Epithelial cell of proximal tubule (primary cell): ENCODE measurements around the gene C17orf107. TPM values are rescaled to one million over a fixed set of nuclear protein-coding genes. Genes with fewer than 3 reads are reported as not detected.
"Not testable (repeated sequence)": the region's sequence is repeated elsewhere in the genome, so short reads cannot be mapped to it uniquely, and the experiment has no call there.

Experiments used
- DNase-seq: peaks from one replicate; pipeline ENCODE4 v3.0.0-alpha.2; 2011; ENCODE audit warnings: low read depth
- H3K4me3 ChIP-seq: 2 replicates; pipeline ENCODE4 v1.5.1; 2011; ENCODE audit warnings: low read depth, mild to moderate bottlenecking, low read length
- total RNA-seq: library from RNA; depleted of rRNA; stranded (reverse); fragments of >200 nt; gene quantifications from 2 replicates; pipeline ENCODE4 v1.2.3, GENCODE V29; 2015
- TF ChIP-seq, protein P1 (sequence below): conservative IDR thresholded peaks from 2 replicates; pipeline ENCODE4 v1.5.1; 2012; ENCODE audit warnings: low read depth, mild to moderate bottlenecking, low read length

Gene C17orf107
- total RNA-seq, 1 donor from 2014 or later: 1.3 TPM

DNA sequence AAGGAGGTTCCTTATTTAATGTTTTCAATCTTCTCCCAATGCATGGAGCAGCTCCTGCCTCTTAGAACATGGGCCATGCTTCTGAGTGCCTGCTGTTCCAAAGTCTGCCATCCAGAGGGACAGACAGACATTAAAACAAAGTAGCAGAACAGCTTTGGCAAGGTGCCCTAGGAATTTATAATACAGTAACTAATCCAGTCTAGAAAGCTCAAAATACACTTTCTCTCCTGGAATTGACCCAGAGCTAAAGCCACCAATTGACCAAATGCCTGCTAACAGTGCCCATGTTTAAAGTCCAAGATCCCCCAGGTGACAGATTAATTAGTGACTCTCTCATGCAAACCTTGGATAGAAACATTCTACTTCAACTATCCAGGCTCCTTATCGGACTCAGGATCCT, 14.7 kb downstream of the C17orf107 start:
- DNase-seq: no peak
- TF ChIP-seq, protein P1, sequence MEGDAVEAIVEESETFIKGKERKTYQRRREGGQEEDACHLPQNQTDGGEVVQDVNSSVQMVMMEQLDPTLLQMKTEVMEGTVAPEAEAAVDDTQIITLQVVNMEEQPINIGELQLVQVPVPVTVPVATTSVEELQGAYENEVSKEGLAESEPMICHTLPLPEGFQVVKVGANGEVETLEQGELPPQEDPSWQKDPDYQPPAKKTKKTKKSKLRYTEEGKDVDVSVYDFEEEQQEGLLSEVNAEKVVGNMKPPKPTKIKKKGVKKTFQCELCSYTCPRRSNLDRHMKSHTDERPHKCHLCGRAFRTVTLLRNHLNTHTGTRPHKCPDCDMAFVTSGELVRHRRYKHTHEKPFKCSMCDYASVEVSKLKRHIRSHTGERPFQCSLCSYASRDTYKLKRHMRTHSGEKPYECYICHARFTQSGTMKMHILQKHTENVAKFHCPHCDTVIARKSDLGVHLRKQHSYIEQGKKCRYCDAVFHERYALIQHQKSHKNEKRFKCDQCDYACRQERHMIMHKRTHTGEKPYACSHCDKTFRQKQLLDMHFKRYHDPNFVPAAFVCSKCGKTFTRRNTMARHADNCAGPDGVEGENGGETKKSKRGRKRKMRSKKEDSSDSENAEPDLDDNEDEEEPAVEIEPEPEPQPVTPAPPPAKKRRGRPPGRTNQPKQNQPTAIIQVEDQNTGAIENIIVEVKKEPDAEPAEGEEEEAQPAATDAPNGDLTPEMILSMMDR: peak; percentile 2

GRCh38 chr17:4914551-4914950, 15.2 kb downstream of the C17orf107 start:
- DNase-seq, H3K4me3 ChIP-seq: not testable (repeated sequence)

More for the DNA sequence above, 14.7 kb downstream of the C17orf107 start:
- no peak overlapping the region for H3K4me3 ChIP-seq

DNA sequence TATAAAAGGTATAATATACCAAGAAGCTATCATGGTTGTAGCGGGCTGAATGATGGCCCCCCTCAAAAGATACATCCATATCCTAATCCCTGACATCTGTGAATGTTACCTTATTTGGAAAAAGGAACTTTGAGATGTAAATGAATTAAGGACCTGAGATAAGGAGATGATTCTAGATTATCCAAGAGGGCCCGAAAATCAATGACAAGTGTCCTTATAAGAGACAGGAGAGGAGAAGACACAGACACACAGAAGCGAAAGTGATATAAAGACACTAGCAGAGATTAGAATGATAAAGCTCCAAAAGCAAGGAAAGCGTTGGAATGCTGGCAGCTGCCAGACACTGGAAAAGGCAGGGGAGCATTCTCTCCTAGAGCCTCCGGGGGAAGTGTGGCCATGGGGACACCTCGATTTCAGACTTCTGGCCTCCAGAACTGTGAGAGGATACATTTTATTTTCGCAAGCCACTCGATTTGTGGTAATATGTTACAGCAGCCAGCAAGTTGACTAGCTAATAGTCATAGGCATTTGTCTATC, 20.2 kb downstream of the C17orf107 start:
- TF ChIP-seq, protein P1: no peak
- no peak for DNase-seq
- H3K4me3 ChIP-seq: no peak overlapping the region

- no peak for DNase-seq
- TF ChIP-seq, protein P1: no peak
Measured at GRCh38 chr17:4920351-4921048, 21.2 kb downstream of the C17orf107 start.

DNA sequence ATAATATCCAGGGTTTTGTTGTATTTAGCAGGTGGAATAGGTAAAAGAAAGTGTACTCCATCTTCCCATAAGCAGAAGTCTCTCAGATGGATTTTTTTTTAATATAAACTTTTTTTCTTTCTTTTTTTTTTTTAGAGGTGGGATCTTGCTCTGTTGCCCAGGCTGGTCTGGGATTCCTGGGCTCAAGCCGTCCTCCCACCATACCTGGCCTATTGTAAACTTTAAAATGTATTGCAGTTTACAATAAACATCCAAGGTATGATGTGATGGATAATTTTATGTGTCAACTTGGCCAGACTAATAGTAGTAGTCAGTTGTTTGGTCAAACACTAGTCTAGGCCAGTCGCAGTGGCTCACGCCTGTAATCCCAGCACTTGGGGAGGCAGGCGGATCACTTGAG, 22.0 kb downstream of the C17orf107 start:
- H3K4me3 ChIP-seq: no peak overlapping the region
- DNase-seq: no peak
- TF ChIP-seq, protein P1: no peak

More at GRCh38 chr17:4920351-4921048, 21.2 kb downstream of the C17orf107 start:
- no peak overlapping the region for H3K4me3 ChIP-seq

DNA sequence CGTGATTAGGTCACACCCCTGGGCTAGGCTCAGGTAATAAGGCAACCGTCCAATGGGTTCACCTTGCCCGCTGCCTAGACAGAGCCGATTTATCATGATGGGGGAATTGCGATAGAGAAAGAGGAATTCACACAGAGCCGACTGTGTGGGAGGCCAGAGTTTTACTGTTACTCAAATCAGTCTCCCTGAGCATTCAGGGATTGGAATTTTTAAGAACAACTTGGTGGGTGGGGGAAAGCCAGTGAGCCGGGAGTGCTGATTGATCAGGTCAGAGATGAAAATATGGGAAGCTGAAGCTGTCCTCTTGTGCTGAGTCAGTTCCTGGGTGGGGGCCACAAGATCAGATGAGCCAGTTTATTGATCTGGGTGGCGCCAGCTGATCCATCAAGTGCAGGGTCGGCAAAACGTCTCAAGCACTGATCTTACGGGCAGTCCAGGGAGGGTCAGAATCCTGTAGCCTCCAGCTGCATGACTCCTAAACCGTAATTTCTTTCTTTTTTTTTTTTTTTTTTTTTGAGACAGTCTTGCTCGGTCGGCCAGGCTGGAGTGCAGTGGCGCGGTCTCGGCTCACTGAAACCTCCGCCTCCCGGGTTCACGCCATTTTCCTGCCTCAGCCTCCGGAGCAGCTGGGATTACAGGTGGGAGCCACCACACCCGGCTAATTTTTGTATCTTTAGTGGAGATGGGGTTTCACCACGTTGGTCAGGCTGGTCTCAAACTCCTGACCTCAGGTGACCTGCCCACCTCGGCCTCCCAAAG, 27.4 kb downstream of the C17orf107 start:
- not testable (repeated sequence) for DNase-seq, H3K4me3 ChIP-seq

- H3K4me3 ChIP-seq: no peak overlapping the region
- DNase-seq: no peak
- TF ChIP-seq, protein P1: no peak
Measured at GRCh38 chr17:4928881-4929280, 29.5 kb downstream of the C17orf107 start.
